Measurements from ENCODE around the gene EPHB1. TPM values are rescaled to one million over a fixed set of nuclear protein-coding genes. Genes with fewer than 3 reads are reported as not detected.

EPHB1 gene
- total RNA-seq, 4 donors from 2014 or later = 0.08 to 1.1 (median 0.72) TPM

- no peak overlapping the region for H3K27ac ChIP-seq
- no peak for TF ChIP-seq CTCF (IDR thresholded peaks at IDR 0.05)
- TF ChIP-seq POLR2A (IDR thresholded peaks at IDR 0.05) = no peak
- H3K4me3 ChIP-seq = no peak overlapping the region
- 24 to 44% methylated on average over 4 of the region's 4 CpGs for WGBS, 2 donors
- intact Hi-C loops (cut with DNase I) = no loop called here
- H3K4me1 ChIP-seq = no peaks in the 10 kb centered on the region
- no peaks in the 10 kb centered on the region for H3K9me3 ChIP-seq
- H3K27me3 ChIP-seq = no peaks in the 10 kb centered on the region
- no peak for DNase-seq
- H3K36me3 ChIP-seq = no peaks in the 10 kb centered on the region
Measured at GRCh38 chr3:134903837-134904236, 108.8 kb downstream of the EPHB1 start.

- H3K4me3 ChIP-seq = no peak overlapping the region
- no peaks in the 10 kb centered on the region for H3K27me3 ChIP-seq
- TF ChIP-seq CTCF (IDR thresholded peaks at IDR 0.05) (no peak), POLR2A (IDR thresholded peaks at IDR 0.05) (no peak)
- intact Hi-C loops (cut with DNase I) = no loop called here
- DNase-seq = no peak
- H3K4me1 ChIP-seq = no peaks in the 10 kb centered on the region
- H3K36me3 ChIP-seq = no peaks in the 10 kb centered on the region
- no peaks in the 10 kb centered on the region for H3K9me3 ChIP-seq
- WGBS, 2 donors = 40 to 54% methylated on average over 5 to 6 of the region's 6 CpGs
- H3K27ac ChIP-seq = no peak overlapping the region
Measured at GRCh38 chr3:134904241-134904771, 109.2 kb downstream of the EPHB1 start.

- TF ChIP-seq POLR2A (IDR thresholded peaks at IDR 0.05) = no peak
- TF ChIP-seq CTCF (IDR thresholded peaks at IDR 0.05) = no peak
- intact Hi-C loops (cut with DNase I) = no loop called here
- WGBS, 2 donors = 72 to 82% methylated on average over 6 of the region's 7 CpGs
- H3K27ac ChIP-seq = no peak overlapping the region
- DNase-seq = no peak
- no peaks in the 10 kb centered on the region for H3K9me3 ChIP-seq
- no peaks in the 10 kb centered on the region for H3K36me3 ChIP-seq
- H3K4me3 ChIP-seq = no peak overlapping the region
- H3K4me1 ChIP-seq = no peaks in the 10 kb centered on the region
- no peaks in the 10 kb centered on the region for H3K27me3 ChIP-seq
Measured at GRCh38 chr3:134904776-134905646, 110.0 kb downstream of the EPHB1 start.

- H3K27me3 ChIP-seq = no peaks in the 10 kb centered on the region
Measured at GRCh38 chr3:134905647-134905935, 110.5 kb downstream of the EPHB1 start.

More at GRCh38 chr3:134905647-134905935, 110.5 kb downstream of the EPHB1 start:
- intact Hi-C loops (cut with DNase I) = no loop called here
- Histone ChIP-seq H3K4me1 (no peaks in the 10 kb centered on the region), H3K4me3 (no peak overlapping the region), H3K36me3 (no peaks in the 10 kb centered on the region), H3K27ac (no peak overlapping the region), H3K9me3 (no peaks in the 10 kb centered on the region)
- TF ChIP-seq POLR2A (IDR thresholded peaks at IDR 0.05) = no peak
- no peak for TF ChIP-seq CTCF (IDR thresholded peaks at IDR 0.05)
- WGBS, 2 donors = 76 to 86% methylated on average over 2 of the region's 2 CpGs
- no peak for DNase-seq

Data from esophagus squamous epithelium (tissue), 5 donors.